GM19351 (cell line): ENCODE results near the gene VENTX.

ENCODE experiments used
- ATAC-seq: cut with Tn5 transposase; IDR thresholded peaks from one replicate; pipeline ENCODE4 v1.9.1; 2021; ENCODE audit warnings: mild to moderate bottlenecking, moderate library complexity; ENCODE audit not compliant: unreplicated experiment

VENTX gene

DNA sequence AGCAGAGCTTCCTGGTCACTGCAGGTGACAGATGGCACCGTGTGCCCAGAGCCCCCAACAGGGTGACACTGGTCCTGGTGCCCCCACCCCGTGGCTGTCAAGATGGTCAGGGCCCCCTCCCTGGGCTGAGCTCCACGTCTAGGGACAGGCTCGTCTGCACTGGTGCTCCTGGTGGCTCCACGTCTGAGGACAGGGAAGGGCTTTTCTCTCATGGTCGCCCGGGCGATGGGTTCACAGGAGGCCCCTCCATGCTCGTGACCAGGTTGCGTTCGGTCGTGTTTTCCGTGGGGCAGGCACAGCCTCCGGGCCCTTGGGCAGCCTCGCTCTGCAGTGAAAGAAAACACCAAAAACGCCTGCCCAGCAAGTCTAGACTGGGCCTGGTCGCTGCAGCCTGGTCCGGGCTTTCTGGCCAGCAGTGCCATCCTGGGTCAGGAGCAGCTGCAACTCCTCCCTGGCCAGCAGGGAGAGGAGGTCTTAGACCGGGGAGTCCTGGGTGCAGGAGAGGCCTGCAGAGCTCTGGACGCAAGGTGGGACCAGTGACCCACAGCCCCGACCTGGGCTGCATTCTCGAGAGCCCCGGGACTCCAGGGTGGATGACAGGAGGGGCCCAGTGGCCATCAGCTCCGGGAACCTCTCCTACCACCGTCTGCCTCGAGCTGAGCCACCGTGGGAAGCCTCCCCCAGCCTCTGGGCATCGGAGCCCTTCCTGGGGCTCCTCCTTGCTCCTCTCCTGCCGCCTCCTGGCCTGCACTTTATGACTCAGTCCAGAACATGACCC, 35.5 kb upstream of the VENTX start:
- no peak for ATAC-seq

DNA sequence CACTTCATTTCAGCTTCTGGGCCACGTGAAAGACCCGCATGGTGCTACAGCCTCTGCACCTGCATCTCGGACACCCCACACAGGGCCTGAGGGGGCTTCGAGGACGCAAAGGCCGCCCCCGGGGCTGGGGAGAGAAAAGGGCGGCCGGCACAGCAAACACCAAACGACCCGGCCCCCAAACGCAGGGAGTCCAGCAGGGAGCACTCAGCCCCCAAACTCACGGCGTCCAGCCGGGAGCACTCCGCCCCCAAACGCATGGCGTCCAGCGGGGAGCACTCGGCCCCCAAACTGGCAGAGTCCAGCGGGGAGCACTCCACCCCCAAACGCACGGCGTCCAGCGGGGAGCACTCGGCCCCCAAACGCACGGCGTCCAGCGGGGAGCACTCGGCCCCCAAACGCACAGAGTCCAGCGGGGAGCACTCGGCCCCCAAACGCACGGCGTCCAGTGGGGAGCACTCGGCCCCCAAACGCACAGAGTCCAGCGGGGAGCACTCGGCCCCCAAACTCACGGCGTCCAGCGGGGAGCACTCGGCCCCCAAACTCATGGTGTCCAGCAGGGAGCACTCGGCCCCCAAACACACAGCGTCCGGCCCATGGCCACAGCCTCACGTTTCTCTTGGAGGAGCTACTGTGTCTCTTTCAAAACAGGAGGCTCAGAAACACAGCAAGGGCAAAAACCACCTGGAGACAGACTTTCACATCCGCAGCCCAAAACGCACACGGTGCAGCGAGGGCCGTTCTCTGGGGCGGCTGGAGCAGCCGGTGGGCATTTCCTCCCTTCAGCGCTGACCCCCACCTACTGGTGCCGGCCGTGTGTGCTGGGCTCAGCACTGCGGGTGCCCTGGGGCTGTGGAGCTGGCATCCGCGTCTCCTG, 34.6 kb upstream of the VENTX start:
- ATAC-seq = no peak

DNA sequence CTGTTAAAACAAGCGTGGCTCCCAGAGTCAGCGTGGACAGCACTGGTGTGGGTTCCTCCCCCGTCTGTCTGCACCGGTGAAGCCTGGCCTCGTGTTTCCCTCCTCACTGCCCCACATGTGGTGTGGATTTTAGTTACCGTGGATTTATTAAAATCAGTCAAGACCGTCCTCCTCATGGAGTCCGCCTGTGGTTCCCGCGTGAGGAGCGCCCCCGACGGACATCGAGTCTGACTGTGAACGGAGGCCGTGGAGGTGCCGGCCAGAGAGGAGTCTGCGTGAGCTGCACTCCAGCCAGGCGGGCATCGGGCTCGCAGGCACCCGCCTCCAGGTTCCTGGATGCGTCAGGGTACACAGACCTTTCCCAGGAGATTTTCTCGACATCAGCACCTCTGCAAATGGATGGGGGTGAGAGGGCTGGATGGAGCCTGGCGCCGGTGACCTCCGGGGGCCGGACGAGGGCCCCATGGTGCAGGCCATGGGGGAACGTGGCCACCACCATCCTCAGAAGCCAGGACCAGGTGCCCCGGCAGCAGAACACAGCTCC, 33.9 kb upstream of the VENTX start:
- no peak for ATAC-seq

DNA sequence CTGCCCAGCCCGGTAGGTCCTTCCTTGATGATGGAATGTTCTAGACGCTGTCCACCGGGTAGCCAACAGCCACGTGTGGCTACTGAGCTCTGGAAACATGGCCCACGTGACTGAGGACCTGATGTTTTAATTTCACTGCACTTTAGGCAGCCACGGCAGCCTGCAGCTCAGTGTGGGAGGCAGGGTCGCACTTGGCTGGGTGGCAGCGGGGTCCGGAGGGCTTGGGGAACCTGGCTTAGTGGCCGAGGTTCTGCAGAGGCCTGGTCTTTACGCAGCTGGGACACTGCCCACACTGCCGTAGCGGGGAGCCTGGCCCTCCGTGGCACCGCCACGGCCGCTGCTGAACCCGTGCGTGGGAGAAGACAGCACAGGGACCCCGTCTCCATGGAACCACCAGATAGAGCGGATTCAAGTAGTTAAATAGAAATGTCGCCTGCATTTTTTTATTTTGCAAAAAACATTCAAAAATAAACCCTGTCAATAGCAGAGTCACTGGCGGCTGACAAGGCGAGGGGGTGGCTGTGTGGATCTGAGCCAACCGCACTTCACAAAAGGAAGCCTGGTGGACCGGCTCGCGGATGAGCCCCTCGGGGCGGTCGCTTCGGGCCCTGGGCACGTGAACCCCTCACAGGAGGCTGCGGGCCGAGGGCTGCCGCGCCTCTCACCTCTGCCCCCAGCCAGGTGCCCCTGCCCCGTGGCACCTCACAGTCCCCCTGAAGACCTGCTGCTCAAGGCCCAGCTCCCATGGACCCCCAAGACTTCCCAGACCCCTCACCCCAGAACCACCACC, 33.2 kb upstream of the VENTX start:
- no peak for ATAC-seq

DNA sequence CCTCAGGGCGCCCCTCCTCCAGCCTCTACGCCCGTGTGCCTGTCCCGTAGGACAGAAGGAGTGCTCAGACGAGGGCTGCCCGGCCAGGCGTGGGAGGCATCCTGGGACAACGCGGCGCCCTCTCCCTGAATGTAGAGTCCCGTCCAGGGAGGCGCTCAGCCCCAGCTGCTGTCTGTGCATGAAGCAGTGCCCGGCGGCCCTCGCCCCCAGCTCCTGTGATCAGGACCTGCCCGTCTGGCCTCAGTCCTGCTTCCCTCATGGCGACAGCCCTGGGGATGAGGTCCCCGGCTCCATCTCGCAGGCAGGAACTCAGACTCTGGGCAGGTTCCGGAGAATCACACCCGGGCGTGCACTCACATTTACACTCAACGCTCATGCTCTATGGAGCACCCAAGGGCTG, 32.5 kb upstream of the VENTX start:
- no peak for ATAC-seq

DNA sequence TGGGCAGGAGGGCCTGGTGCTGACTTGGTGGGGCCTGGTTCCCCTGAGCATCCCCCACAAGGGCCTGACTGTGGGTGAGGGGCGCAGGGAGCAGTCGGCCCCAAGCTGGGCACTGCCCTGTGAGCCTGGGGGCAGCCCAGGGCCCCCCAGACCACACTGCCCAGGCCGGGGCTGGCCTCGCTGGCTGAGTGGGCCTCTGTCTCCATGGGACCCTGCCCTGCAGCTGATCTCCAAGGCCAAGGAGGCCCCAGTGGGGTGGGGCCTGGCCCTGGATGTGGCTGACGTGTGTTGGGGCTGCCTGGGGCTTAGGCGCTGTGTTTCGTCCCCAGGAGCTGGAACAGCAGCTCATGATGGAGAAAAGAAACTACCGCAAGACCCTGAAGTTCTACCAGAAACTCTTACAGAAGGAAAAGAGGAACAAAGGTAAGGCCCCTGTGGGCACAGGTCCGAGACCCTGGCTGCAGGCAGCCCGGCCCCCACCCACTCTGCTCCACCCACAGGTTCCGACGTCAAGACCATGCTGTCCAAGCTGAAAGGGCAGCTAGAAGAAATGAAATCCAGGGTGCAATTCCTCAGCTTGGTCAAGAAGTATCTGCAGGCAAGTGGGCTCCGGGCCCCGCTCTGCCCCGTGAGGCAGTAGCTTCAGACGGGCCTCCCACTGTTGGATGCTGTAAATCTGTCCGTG, 31.2 kb upstream of the VENTX start:
- no peak for ATAC-seq

DNA sequence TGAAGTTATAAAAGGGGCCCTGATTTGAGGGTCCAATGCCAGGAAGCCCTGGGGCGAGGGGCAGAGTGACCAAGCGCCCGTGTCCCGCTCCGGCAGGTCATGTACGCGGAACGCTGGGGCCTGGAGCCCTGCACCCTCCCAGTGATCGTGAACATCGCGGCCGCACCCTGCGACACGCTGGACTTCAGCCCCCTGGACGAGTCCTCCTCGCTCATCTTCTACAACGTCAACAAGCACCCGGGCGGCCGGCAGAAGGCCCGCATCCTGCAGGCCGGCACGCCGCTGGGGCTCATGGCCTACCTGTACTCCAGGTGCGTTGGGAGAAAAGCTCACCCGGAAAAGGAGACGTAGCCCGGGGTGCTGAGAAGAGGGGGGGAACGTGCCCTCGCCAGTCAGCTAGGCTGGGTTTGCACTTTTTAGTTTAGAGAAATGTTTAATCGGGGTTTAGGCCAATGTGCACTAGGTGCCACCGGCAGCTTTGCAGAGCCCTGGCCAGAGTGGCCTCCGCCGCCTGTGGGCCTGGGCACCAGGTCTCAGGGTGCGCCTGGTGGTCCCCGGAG, 30.5 kb upstream of the VENTX start:
- ATAC-seq = no peak

DNA sequence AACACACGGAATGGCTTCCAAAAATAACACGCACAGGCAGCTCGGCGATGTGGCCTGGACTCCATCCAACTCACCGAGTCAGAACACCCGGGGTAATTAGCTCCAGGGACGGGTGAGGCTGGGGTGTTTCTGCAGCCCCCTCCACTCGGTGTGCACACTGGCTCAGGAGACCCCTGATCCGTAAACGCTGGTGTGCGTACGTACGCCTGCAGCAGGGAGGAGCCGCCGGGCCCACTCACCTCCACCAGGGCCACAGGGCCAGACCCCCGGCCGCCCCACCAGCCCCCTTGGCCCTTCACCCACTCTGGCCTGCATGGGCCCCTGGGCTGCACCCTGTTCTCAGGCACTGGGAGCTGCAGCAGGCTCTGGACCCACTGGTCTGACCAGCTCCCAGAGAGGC, 30.0 kb upstream of the VENTX start:
- ATAC-seq = no peak

DNA sequence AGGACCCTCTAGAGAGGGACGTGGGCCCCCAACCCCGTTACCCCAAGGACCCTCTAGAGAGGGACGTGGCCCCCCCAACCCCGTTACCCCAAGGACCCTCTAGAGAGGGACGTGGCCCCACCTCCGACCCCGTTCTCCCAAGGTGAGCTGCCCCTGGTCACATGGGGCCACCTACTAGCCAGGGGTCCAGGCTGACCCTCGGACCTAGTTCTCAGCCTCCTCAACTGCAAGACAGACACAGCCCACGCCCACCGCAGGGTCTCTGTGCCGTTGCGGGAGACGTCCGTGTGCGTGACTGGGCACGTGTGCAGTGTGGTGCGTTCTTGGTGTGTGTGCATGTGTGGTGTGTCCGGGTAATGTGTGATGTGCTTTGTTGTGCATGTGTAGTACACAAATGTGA, 29.2 kb upstream of the VENTX start:
- ATAC-seq = no peak

DNA sequence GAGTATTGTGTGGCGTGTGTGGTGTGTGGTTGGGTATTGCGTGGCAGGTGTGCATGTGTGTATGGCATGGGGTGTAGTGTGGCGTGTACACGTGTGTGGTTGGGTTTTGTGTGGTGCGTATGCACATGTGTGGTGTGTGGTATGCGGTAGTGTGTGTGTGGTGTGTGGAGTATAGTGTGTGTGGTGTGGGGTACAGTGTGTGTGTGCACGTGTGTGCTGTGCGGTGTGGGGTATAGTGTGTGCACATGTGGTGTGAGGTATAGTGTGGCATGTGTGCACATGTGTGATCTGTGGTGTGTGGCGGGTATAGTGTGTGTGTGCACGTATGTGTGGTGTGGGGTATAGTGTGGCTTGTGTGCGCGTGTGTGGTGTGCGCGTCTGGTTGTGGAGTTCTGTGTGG, 28.5 kb upstream of the VENTX start:
- ATAC-seq = no peak

DNA sequence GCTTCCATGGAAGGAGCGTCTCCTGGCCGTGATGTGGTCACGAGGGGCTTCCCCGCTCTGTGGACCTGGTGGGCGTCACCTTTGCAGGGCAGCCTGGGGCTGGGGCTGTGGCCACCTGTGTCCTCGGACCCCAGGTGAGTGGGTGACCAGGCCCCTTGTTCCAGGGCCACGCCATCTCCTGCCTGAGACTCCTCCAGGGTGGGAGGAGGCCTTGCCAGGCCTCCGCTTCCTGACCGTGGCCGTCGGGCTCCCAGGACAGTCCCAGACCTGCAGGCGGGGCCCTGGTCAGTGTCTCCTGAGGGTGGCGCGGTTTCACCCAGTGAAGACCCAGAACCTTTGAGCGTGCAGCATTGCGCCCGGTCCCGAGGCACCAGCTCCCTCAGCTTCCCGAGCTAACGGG, 28.0 kb upstream of the VENTX start:
- ATAC-seq = no peak

DNA sequence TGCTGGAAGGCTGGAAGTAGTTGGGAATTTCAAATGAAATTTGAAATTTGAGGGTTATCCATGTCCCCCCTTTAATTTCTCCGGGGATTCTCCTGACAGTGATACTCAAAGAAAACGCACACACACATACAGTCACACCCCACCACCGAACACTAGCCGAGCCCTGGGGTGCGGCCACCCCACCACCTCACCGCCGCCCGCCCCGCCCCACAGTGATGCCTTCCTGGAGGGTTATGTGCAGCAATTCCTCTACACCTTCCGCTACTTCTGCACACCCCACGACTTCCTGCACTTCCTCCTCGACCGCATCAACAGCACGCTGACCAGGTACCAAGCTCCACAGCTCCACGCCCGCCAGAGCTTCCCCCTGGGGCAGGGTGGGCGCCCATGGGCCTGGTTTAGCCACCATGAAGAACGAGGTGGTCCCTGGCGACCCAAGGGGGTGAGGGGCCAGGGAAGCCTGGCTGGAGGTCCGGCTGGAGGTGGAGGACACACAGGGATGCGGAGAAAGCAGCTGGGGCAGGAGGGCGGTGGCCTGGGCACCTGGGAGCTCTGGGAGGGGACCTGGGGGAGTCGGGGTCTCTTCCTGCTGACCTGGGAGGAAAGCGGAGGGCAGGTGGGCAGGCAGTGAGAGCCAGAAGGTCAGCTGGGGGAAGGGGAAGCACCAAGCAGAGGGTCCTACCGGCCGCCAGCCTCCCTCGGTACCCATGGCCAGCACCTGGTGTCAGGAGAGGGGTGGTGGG, 27.1 kb upstream of the VENTX start:
- no peak for ATAC-seq

DNA sequence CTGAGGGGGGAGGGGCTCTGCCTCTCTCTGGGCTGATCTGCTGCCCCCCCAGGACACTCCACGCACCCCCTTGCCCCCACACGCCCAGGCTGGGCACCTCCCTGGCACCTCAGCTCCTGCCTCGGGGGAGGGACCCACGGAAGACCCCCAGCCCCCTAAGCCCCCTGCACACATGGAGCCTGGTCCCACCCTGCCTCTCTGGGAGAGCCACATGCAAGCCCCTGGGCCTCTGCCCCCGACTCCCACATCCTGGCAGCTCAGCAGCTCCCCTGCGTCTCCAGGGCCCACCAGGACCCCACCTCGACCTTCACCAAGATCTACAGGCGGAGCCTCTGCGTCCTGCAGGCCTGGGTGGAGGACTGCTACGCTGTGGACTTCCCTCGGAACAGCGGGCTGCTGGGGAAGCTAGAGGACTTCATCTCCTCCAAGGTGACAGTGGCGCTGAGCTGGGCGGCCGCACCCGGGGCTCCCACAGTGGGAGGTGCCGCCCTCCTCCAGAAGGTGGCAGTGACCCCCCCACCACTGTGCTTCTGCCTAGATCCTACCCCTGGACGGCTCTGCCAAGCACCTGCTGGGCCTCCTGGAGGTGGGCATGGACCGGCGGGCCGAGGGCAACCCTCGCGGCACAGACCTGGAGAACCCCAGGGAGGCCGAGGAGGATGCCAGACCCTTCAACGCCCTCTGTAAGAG, 26.4 kb upstream of the VENTX start:
- no peak for ATAC-seq

DNA sequence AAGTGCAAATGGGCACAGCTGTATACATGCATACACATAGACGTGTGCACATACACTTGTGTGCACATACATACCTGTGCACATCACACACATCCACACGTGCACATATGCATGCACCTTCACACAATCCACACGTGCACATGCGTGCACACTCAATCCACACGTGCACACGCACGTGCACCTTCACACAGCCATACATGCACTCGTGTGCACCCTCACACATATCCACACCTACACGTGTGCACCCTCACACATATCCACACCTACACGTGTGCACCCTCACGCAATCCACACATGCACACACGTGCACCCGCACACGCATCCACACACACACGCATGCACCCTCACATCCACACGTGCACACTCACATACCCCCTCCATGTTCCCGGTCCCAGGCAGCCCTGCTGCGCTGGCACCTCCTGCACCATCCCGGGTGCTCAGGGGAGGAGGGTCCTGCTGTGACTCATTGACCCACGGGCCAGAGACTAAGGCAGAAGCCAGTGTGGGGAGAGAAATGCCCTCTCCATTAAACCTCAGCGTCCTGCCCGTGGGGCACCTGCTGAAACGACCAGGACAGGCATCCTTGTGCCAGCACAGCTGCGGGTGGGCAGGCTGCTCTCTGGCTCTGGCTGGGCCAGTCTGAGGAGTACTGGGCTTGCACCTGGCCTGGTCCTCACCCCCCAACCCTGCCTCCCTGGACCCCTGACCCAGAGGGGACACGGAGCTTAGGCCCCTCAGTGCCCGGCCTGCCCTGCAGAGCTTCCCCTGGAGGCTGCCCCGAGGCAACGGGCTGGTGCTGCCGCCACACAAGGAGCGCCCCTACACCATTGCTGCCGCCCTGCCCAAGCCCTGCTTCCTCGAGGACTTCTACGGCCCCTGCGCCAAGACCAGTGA, 25.4 kb upstream of the VENTX start:
- no peak for ATAC-seq

DNA sequence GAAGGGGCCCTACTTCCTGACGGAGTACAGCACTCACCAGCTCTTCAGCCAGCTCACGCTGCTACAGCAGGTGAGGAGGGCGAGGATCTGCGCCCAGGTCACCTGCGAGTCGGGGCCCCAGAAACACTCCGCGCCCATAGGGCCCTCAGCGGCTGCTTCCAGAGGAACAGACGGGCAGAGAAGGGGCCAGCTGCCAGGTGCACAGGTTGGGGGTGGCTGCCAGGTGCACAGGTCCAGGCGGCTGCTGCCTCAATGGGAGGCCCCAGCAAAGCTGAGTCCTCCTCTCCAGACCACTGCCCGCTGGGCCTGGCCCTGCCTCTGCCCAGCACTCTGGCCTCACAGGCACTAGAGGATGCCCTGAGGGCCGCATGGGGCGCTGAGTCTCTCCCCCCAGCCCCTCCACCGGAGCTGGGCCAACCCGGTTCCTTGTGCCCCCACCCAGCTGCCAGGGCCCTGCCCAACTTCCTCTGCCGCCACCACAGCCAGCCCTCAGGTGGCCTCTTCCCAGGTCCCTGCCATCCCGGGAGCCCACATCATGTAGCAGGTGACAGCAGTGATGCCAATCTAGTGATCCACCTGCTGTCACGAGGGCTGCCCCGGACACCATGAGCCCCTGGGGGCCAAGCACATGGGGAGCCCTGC, 24.7 kb upstream of the VENTX start:
- ATAC-seq = no peak

DNA sequence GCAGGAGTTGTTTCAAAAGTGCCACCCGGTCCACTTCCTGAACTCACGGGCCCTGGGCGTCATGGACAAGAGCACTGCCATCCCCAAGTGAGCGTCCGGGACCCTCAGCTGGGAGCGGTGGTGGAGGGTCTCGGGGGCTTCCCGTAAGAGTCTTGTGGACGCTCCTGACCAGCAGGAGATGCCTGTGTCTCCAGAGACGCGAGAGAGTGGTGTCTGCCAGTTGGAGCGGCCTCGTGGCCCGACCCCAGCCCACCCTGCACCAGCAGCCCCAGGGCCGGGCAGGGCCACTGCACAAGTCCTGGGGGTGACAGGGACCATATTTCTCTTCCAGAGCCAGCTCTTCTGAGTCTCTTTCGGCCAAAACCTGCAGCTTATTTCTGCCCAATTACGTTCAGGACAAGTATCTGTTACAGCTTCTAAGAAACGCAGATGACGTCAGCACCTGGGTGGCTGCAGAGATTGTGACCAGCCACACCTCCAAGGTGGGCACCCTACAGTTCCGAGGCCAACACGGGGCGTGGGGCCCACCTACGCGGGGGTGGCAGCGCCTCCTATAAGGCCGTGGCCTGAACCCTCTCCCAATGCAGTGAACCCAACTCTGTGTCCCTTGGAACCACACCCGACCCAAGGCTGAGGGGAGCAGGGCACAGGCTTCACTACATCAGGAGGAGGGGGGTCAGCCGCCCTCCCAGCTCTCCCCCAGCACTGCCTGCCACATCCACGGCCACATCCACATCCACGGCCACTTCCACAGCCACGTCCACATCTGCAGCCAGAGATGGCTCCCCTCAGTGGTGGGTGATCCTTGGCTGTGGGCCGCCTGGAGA, 23.8 kb upstream of the VENTX start:
- no peak for ATAC-seq
